Adipocyte (in vitro differentiated cells): ENCODE measurements around the gene IRF2.
A peak's percentile ranks its signal among the peaks of the same experiment; 100 is the strongest.

Experiments
- DNase-seq: peaks from one replicate; pipeline ENCODE4 v3.0.0-alpha.2; 2015; ENCODE audit warnings: low read depth
- H3K27me3 ChIP-seq: replicated peaks from 2 replicates; pipeline ENCODE4 v1.7.0; 2013; ENCODE audit warnings: mild to moderate bottlenecking, low read length, moderate library complexity; ENCODE audit not compliant: control insufficient read depth, insufficient read depth
- H3K36me3 ChIP-seq: 2 replicates; pipeline ENCODE4 v1.7.0; 2013; ENCODE audit warnings: low read length, mild to moderate bottlenecking, moderate library complexity; ENCODE audit not compliant: control insufficient read depth, insufficient read depth, severe bottlenecking
- H3K4me1 ChIP-seq: 2 replicates; pipeline ENCODE4 v1.7.0; 2013; ENCODE audit warnings: mild to moderate bottlenecking, low read length, moderate library complexity; ENCODE audit not compliant: control insufficient read depth, insufficient read depth
- H3K4me3 ChIP-seq: 2 replicates; pipeline ENCODE4 v1.7.0; 2013; ENCODE audit warnings: mild to moderate bottlenecking, low read length, moderate library complexity
- H3K9ac ChIP-seq: 2 replicates; pipeline ENCODE4 v1.7.0; 2013; ENCODE audit warnings: mild to moderate bottlenecking, low read length, moderate library complexity
- H3K9me3 ChIP-seq: 2 replicates; pipeline ENCODE4 v1.7.0; 2013; ENCODE audit warnings: mild to moderate bottlenecking, low read length, moderate library complexity; ENCODE audit not compliant: control insufficient read depth

Gene IRF2

DNA sequence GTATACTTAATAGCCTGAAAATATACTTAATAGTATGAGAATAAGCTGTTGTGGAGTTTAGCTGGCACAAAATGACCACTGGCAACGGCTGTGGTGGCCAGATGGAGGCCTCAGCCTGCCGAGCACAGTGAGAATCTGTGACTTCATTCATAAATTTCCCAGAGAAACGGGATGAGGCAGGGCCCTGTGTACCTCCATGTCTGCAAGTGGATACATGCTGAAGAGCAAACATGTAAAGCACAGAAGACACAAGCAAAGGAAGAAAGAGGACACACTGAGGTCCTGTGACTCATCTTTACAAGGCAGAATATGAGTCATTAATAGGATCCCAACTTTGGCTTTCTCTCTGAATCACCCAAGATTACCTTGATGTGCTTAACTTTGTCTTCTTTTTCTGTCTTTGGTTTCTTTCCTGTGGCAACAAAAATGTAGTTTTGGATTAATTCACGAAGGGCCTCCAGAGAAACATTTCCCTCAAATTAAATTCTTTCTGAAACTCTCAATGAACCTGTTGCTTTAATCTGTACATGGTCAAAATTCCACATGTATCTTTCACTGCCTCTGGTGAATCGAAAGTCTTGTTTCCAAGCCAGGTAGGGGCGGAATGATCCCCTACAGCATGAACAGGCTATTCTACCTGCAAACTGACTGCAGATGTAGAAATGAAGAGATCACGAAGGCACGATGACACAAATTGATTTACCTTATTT is 56.4 kb downstream of the IRF2 start:
- Histone ChIP-seq H3K36me3 (peaks cover 58% of the 10 kb centered on the region), H3K4me1 (peaks cover 20% of the 10 kb centered on the region)

GRCh38 chr4:184416913-184417734 is 57.2 kb downstream of the IRF2 start:
- DNase-seq: no peak
- peak overlapping the region; percentile 77 for H3K4me3 ChIP-seq
- peaks cover 20% of the 10 kb centered on the region for H3K4me1 ChIP-seq
- peaks cover under 1% of the 10 kb centered on the region for H3K9me3 ChIP-seq
- H3K9ac ChIP-seq: peak overlapping the region; percentile 84
- H3K36me3 ChIP-seq: peaks cover 58% of the 10 kb centered on the region
- no peaks in the 10 kb centered on the region for H3K27me3 ChIP-seq

More for the DNA sequence above, 56.4 kb downstream of the IRF2 start:
- Histone ChIP-seq H3K4me3 (peak overlapping the region; percentile 77), H3K9ac (peak overlapping the region; percentile 84), H3K27me3 (no peaks in the 10 kb centered on the region), H3K9me3 (peaks cover 5% of the 10 kb centered on the region)
- DNase-seq: peak; percentile 62

DNA sequence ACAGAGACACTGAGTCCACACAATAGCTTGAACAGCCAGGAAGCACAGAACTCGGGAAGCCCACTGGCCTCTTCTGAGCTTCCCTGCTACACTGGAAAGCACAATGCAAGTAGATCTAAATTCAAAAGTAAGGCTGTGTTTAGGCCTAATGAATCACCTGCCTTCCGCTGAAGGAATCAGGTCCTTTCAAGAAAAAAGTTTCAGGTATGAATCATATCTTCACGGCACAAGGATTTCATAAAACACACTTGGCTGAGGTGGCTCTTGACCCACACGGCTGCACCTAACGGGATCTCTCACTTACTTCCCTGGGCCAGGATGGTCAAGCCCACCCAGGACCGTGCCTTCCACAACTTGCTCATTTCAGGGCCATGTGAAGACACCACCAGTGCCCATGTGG is 59.3 kb downstream of the IRF2 start:
- H3K9ac ChIP-seq: no peak overlapping the region
- peaks cover 20% of the 10 kb centered on the region for H3K4me1 ChIP-seq
- H3K9me3 ChIP-seq: no peaks in the 10 kb centered on the region
- H3K4me3 ChIP-seq: no peak overlapping the region
- no peak for DNase-seq
- H3K27me3 ChIP-seq: no peaks in the 10 kb centered on the region
- H3K36me3 ChIP-seq: peaks cover 51% of the 10 kb centered on the region

GRCh38 chr4:184413261-184414046 is 60.9 kb downstream of the IRF2 start:
- DNase-seq: no peak

DNA sequence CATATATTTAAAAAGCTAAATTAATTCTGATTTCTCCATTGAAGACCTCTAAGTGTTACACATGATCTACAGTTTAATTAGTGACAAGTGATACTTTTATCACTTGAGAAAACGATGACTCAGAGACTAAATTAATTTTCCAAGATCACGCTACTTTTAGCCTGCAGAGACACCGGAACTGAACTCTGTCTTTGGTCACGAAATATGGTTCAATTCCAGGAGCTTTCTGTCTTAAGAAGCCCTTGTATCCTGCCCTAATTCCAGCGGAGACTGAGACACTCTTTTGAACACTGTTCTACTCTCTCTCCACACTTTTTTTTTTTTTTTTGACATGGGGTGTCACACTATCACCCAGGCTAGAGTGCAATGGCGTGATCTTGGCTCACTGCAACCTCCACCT is 63.6 kb downstream of the IRF2 start:
- no peak for DNase-seq
- Histone ChIP-seq H3K9ac (no peak overlapping the region), H3K4me1 (peaks cover 24% of the 10 kb centered on the region), H3K4me3 (no peak overlapping the region), H3K9me3 (no peaks in the 10 kb centered on the region), H3K36me3 (peaks cover 46% of the 10 kb centered on the region), H3K27me3 (no peaks in the 10 kb centered on the region)

More at GRCh38 chr4:184413261-184414046, 60.9 kb downstream of the IRF2 start:
- Histone ChIP-seq H3K27me3 (no peaks in the 10 kb centered on the region), H3K36me3 (peaks cover 49% of the 10 kb centered on the region), H3K9ac (no peak overlapping the region), H3K4me1 (peaks cover 23% of the 10 kb centered on the region), H3K4me3 (no peak overlapping the region), H3K9me3 (no peaks in the 10 kb centered on the region)

- H3K36me3 ChIP-seq: peaks cover 46% of the 10 kb centered on the region
- H3K4me1 ChIP-seq: peaks cover 24% of the 10 kb centered on the region
- no peak overlapping the region for H3K9ac ChIP-seq
- no peak for DNase-seq
- no peaks in the 10 kb centered on the region for H3K9me3 ChIP-seq
- no peaks in the 10 kb centered on the region for H3K27me3 ChIP-seq
- no peak overlapping the region for H3K4me3 ChIP-seq
Measured at GRCh38 chr4:184409911-184410692, 64.2 kb downstream of the IRF2 start.

DNA sequence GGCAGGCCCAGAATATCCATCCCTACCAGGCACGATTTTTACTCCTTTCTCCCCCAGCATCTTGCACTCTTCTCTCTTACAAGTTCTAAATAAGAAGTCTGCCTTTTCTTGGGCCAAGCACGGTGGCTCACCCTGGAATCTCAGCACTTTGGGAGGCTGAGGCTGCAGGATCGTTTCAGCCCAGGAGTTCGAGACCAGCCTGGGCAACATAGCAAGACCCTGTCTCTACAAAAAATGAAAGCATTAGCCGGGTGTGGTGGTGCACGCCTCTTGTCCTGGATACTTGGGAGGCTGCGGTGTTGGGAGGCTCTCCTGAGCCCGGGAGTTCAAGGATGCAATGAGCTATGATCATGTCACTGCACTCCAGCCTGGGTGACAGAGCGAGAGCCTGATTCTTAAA is 64.8 kb downstream of the IRF2 start:
- peaks cover 45% of the 10 kb centered on the region for H3K36me3 ChIP-seq
- no peak overlapping the region for H3K9ac ChIP-seq
- H3K4me1 ChIP-seq: peaks cover 24% of the 10 kb centered on the region
- H3K9me3 ChIP-seq: no peaks in the 10 kb centered on the region
- no peak overlapping the region for H3K4me3 ChIP-seq
- H3K27me3 ChIP-seq: no peaks in the 10 kb centered on the region
- DNase-seq: no peak

DNA sequence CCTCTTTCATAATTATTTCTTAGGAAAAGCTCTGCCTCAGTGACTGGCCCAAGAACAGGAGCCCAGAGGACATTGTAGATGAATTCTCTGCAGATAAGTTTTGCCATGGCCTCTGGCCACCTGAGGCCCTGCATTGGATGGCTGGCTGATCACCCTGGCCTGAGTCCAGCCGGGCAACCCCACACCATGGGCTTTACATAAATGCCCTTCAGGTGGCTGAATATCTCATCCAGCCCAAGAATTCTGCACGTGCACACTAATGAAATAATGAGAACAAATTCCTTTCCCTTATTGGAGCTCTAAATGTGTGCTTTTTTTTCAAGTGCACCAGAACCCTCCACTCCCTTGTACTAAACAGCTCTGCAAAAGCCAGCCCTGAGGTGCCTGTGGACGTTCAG is 65.7 kb downstream of the IRF2 start:
- no peak for DNase-seq
- peaks cover 28% of the 10 kb centered on the region for H3K4me1 ChIP-seq
- H3K9me3 ChIP-seq: no peaks in the 10 kb centered on the region
- H3K27me3 ChIP-seq: no peaks in the 10 kb centered on the region
- peak overlapping the region; percentile 44 for H3K4me3 ChIP-seq
- no peak overlapping the region for H3K9ac ChIP-seq
- peaks cover 41% of the 10 kb centered on the region for H3K36me3 ChIP-seq

- Histone ChIP-seq H3K9ac (peak overlapping the region; percentile 43), H3K36me3 (peaks cover 42% of the 10 kb centered on the region), H3K27me3 (no peaks in the 10 kb centered on the region), H3K4me1 (peaks cover 33% of the 10 kb centered on the region), H3K9me3 (no peaks in the 10 kb centered on the region), H3K4me3 (peak overlapping the region; percentile 44)
- peak; percentile 93 for DNase-seq
Measured at GRCh38 chr4:184408021-184408683, 66.2 kb downstream of the IRF2 start.

- peaks cover 42% of the 10 kb centered on the region for H3K36me3 ChIP-seq
- no peaks in the 10 kb centered on the region for H3K9me3 ChIP-seq
- H3K9ac ChIP-seq: peak overlapping the region; percentile 43
- no peaks in the 10 kb centered on the region for H3K27me3 ChIP-seq
- peaks cover 34% of the 10 kb centered on the region for H3K4me1 ChIP-seq
- peak overlapping the region; percentile 25 for H3K4me3 ChIP-seq
- peak; percentile 25 for DNase-seq
Measured at GRCh38 chr4:184406958-184407391, 67.4 kb downstream of the IRF2 start.
